Nephron progenitor cell (in vitro differentiated cells): ENCODE results near the gene NR2F1-AS1.
A peak's percentile ranks its signal among the peaks of the same experiment; 100 is the strongest.

Experiments used
- DNase-seq: peaks from one replicate; pipeline ENCODE4 v3.0.0; 2021
- H3K27ac Mint-ChIP-seq: 2 replicates; pipeline ENCODE4 v1.8.0; 2021; ENCODE audit warnings: mild to moderate bottlenecking, moderate library complexity, mixed read lengths
- H3K27me3 Mint-ChIP-seq: 2 replicates; pipeline ENCODE4 v1.8.0; 2021; ENCODE audit warnings: mild to moderate bottlenecking, low read depth, mixed read lengths; ENCODE audit not compliant: poor library complexity
- H3K36me3 Mint-ChIP-seq: 2 replicates; pipeline ENCODE4 v1.8.0; 2021; ENCODE audit warnings: low read depth, mixed read lengths
- H3K4me1 Mint-ChIP-seq: 2 replicates; pipeline ENCODE4 v1.8.0; 2021; ENCODE audit warnings: mixed read lengths
- H3K4me3 Mint-ChIP-seq: 2 replicates; pipeline ENCODE4 v1.8.0; 2021; ENCODE audit warnings: mild to moderate bottlenecking, moderate library complexity, mixed read lengths
- H3K9me3 Mint-ChIP-seq: 2 replicates; pipeline ENCODE4 v1.8.0; 2021; ENCODE audit warnings: mild to moderate bottlenecking, moderate library complexity, mixed read lengths
- CTCF ChIP-seq: fragments of 200-600 bp; sonication (generic); IDR thresholded peaks from 2 replicates; pipeline ENCODE4 v1.5.0; 2021; ENCODE audit warnings: antibody characterized with exemption

Gene NR2F1-AS1

DNA sequence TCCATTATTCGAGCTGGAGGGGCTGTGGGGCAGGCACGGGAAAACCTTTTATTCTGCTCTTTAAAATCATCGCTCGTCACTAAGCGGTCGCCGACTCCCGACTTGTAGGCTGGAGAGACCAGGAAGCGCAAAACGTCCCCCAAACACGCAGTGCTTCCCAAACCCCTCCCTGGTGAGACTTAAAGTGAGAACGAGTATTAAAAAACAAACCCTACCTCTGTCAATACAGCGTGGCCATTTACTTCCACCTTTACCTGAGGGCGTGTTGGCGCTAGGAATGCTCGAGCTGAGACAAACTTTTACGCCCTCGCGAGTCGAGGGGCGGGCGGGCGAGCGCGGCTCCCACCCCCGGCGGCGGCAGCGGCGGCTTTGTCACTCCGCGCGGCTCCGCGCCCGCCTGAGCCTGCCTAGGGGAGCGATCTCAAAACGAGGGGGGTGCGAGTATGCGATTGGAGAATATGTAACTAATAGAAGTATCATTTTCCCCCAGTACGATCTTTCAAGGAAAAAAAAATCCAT lies at the start of gene NR2F1-AS1:
TSS of gene NR2F1-AS1 (minus strand) at position 293 of the 519 bp plus-strand sequence.
- DNase-seq, result no peak
- no peak for TF ChIP-seq CTCF
- peak within 1 kb of the TSS; percentile 98 for H3K27ac Mint-ChIP-seq

DNA sequence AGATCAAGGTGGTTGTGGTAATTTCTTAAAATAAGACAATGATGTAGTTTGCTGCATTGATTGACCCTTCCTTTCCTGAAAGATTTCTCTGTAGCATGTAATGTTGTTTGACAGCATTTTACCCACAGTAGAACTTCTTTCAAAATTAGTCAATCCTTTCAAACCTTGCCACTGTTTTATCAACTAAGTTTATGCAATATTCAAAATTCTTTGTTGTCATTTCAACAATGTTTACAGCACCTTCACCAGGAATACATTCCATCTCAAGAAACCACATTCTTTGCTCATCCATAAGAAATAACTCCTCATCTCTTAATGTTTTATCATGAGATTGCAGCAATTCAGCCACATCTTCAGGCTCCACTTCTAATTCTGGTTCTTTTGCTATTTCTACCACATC lies 45.8 kb upstream of the NR2F1-AS1 start:
- Mint-ChIP-seq H3K4me1 (peaks cover 21% of the 10 kb centered on the region), H3K9me3 (peaks cover 11% of the 10 kb centered on the region), H3K27me3 (peaks cover 51% of the 10 kb centered on the region), H3K36me3 (peaks cover 8% of the 10 kb centered on the region), H3K27ac (no peak overlapping the region), H3K4me3 (no peak overlapping the region)
- no peak for DNase-seq
- no peak for TF ChIP-seq CTCF

More for the DNA sequence above, at the start of gene NR2F1-AS1:
- no peak within 1 kb of the TSS for H3K4me3 Mint-ChIP-seq
- no peaks in the 10 kb centered on the region for H3K9me3 Mint-ChIP-seq
- peaks cover 13% of the 10 kb centered on the region for H3K27me3 Mint-ChIP-seq
- H3K36me3 Mint-ChIP-seq, result peaks cover 6% of the 10 kb centered on the region
- peaks cover 35% of the 10 kb centered on the region for H3K4me1 Mint-ChIP-seq

DNA sequence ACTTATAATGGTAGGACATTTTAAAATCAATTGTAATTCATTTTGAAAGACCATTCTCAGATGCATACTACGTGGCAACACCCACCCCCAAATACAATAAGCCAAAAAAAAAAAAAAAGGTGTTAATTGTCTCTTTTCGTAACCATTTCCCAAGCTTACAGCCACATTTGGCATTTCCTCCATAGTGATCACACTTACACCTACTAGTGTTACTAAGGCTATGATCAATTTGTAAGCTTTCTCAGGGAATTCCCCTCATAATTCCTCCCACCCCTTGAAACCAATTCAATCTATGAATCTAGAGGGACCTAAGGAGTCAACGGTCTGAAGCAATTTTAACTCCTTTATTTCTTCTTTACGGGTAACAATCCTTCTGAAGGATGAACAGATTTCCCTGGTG lies 42.1 kb upstream of the NR2F1-AS1 start:
- no peak overlapping the region for H3K27ac Mint-ChIP-seq
- peaks cover 52% of the 10 kb centered on the region for H3K27me3 Mint-ChIP-seq
- no peak overlapping the region for H3K4me3 Mint-ChIP-seq
- H3K36me3 Mint-ChIP-seq, result no peaks in the 10 kb centered on the region
- peaks cover 31% of the 10 kb centered on the region for H3K4me1 Mint-ChIP-seq
- H3K9me3 Mint-ChIP-seq, result peaks cover 5% of the 10 kb centered on the region
- DNase-seq, result no peak
- TF ChIP-seq CTCF, result no peak

GRCh38 chr5:93622240-93622885 lies 41.3 kb upstream of the NR2F1-AS1 start:
- Mint-ChIP-seq H3K4me3 (peak overlapping the region; percentile 84), H3K36me3 (no peaks in the 10 kb centered on the region), H3K4me1 (peaks cover 31% of the 10 kb centered on the region), H3K27ac (no peak overlapping the region), H3K9me3 (peaks cover 3% of the 10 kb centered on the region), H3K27me3 (peaks cover 52% of the 10 kb centered on the region)
- no peak for TF ChIP-seq CTCF
- DNase-seq, result no peak

DNA sequence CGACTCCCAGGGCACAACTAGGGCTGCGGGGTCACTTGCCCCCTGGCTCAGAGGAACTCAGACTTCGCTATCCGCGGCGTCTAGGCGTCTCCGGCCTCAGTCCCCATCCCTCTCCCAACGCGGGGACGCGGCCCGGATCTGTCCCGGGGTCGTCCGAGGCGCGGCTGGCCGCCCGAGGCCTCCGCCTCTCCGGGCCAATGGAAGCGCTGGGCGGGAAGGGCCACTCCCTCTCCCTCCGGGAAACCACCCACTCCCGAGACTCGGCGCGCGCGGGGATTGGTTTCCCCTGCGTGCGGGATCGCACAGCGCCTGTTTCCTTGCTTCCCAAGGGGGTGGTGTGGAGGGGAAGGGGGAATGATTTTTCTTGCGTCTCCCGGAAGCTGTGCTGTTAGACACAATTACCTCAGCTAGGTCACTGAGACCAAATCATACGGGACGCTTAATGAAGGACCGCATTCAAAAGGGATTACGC lies 40.3 kb upstream of the NR2F1-AS1 start:
- Mint-ChIP-seq H3K27ac (no peak overlapping the region), H3K4me3 (peak overlapping the region; percentile 84), H3K27me3 (peaks cover 43% of the 10 kb centered on the region), H3K4me1 (peaks cover 31% of the 10 kb centered on the region), H3K9me3 (no peaks in the 10 kb centered on the region), H3K36me3 (no peaks in the 10 kb centered on the region)
- no peak for TF ChIP-seq CTCF
- DNase-seq, result peak; percentile 81
